Upper lobe of left lung (tissue), 6 donors: ENCODE data around the gene PROM2. TPM values are rescaled to one million over a fixed set of nuclear protein-coding genes. Genes with fewer than 3 reads are reported as not detected.
A peak's percentile ranks its signal among the peaks of the same experiment; 100 is the strongest.

Experiments used
- ATAC-seq, 2 donors: fragments of 200-7000 bp; cut with Tn5 transposase; one replicate each; pipeline ENCODE4 v1.9.1; 2022; ENCODE audit warnings: mild to moderate bottlenecking in 2 of 2, moderate library complexity in 2 of 2; ENCODE audit not compliant: low FRiP score in 2 of 2
- DNase-seq, 2 donors: peaks; one replicate each; pipeline ENCODE4 v3.0.0-alpha.2; 2019 to 2020
- H3K27ac ChIP-seq, 4 donors: fragments of 200-600 bp; sonication (generic); one replicate each; pipeline ENCODE4 v1.5.1; 2016 to 2019
- H3K27me3 ChIP-seq, 4 donors: fragments of 200-600 bp; sonication (generic); one replicate each; pipeline ENCODE4 v1.5.1; 2017 to 2019
- H3K36me3 ChIP-seq, 4 donors: fragments of 200-600 bp; sonication (generic); one replicate each; pipeline ENCODE4 v1.5.1; 2016 to 2019
- H3K4me1 ChIP-seq, 4 donors: fragments of 200-600 bp; sonication (generic); one replicate each; pipeline ENCODE4 v1.5.1; 2018 to 2019
- H3K4me3 ChIP-seq, 4 donors: fragments of 200-600 bp; sonication (generic); one replicate each; pipeline ENCODE4 v1.5.1; 2017 to 2019; ENCODE audit warnings: mild to moderate bottlenecking in 2 of 4, moderate library complexity in 1 of 4
- H3K9me3 ChIP-seq, 4 donors: fragments of 200-600 bp; sonication (generic); one replicate each; pipeline ENCODE4 v1.5.1; 2018 to 2019
- EP300 ChIP-seq, 4 donors: sonication (generic); formaldehyde crosslinking; IDR thresholded peaks; one replicate each; pipeline ENCODE4 v1.5.1; 2017; ENCODE audit warnings: antibody characterized with exemption in 4 of 4, control low read depth in 2 of 4
- POLR2A ChIP-seq, 4 donors: fragments of 450-650 bp; IDR thresholded peaks; one replicate each; pipeline ENCODE4 v1.5.1; 2016 to 2017; ENCODE audit warnings: antibody characterized with exemption in 4 of 4, mild to moderate bottlenecking in 2 of 4
- POLR2AphosphoS5 ChIP-seq, 2 donors: sonication (generic); formaldehyde crosslinking; IDR thresholded peaks; one replicate each; pipeline ENCODE4 v1.5.1; 2017; ENCODE audit warnings: antibody characterized with exemption in 2 of 2
- WGBS, 2 donors: methylation state at CpG; one replicate each; pipeline ENCODE4 v1.1.5; 2017 to 2018; 5-methylcytosine and 5-hydroxymethylcytosine counted together
- total RNA-seq, 6 donors: library from RNA; depleted of rRNA in 4 of 6; stranded (reverse); fragments of >200 nt in 4 of 6; gene quantifications; one replicate each; pipeline versions ENCODE4 v1.1.0 to v1.2.1, GENCODE V29; 2016 to 2021
- TF ChIP-seq, protein P1 (sequence below), 6 experiments: fragments of 450-650 bp in 4 of 6; fragments of 200-600 bp in 2 of 6; sonication (generic) in 2 of 6; IDR thresholded peaks; one replicate each; pipeline ENCODE4 v1.5.1; 2016 to 2019; ENCODE audit warnings: antibody characterized with exemption in 6 of 6
- donor health status: DM: no; HTN: no; CAD: no; lungs with moderate emphysema.
- donor health status: DM: no; HTN: yes; CAD: no; lungs with severe emphysema.

PROM2 gene
- total RNA-seq, 6 donors from 2014 or later, result 3.3 to 26.2 (median 5.0) TPM

DNA sequence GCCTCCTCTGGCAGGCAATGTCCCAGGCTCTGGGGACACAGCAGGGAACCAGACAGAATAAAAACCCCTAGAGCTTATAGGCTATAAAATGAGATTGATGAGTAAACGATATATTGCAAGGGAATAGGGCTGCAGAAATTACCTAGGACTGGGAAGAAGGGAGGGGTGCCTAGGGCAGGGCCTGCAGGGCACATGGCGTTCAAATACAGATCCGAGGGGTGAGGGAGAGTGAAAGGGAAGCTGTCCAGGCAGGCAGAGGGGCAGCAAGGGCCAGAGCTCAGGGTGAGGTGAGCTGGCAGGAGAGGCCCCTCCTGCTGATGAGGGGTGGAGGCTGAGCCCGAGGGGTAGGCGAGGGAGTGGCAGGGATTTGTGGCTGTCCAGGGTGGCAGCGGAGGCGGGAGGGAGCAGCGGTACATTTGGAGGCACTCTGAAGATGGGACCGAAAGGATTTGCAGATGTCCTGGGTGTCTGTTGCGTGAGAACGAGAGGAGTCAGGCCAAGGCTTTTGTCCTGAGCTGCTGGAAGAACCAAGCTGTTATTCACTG lies 56.6 kb downstream of the PROM2 start:
- no peak overlapping the region for H3K4me3 ChIP-seq
- no peak overlapping the region for H3K27ac ChIP-seq
- peak in 1 of 2 donors; percentile 32 for DNase-seq
- no peaks in the 10 kb centered on the region for H3K27me3 ChIP-seq
- H3K36me3 ChIP-seq, result no peaks in the 10 kb centered on the region
- no peaks in the 10 kb centered on the region for H3K9me3 ChIP-seq
- no peak for ATAC-seq
- H3K4me1 ChIP-seq, result no peaks in the 10 kb centered on the region
- no peak for TF ChIP-seq POLR2AphosphoS5 (IDR thresholded peaks at IDR 0.05)
- no peak for TF ChIP-seq EP300 (IDR thresholded peaks at IDR 0.05)
- TF ChIP-seq POLR2A (IDR thresholded peaks at IDR 0.05), result no peak
- TF ChIP-seq, protein P1, sequence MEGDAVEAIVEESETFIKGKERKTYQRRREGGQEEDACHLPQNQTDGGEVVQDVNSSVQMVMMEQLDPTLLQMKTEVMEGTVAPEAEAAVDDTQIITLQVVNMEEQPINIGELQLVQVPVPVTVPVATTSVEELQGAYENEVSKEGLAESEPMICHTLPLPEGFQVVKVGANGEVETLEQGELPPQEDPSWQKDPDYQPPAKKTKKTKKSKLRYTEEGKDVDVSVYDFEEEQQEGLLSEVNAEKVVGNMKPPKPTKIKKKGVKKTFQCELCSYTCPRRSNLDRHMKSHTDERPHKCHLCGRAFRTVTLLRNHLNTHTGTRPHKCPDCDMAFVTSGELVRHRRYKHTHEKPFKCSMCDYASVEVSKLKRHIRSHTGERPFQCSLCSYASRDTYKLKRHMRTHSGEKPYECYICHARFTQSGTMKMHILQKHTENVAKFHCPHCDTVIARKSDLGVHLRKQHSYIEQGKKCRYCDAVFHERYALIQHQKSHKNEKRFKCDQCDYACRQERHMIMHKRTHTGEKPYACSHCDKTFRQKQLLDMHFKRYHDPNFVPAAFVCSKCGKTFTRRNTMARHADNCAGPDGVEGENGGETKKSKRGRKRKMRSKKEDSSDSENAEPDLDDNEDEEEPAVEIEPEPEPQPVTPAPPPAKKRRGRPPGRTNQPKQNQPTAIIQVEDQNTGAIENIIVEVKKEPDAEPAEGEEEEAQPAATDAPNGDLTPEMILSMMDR (IDR thresholded peaks at IDR 0.05), result no peak
- WGBS, 2 donors, result 80 to 82% methylated on average over 11 of the region's 11 CpGs

DNA sequence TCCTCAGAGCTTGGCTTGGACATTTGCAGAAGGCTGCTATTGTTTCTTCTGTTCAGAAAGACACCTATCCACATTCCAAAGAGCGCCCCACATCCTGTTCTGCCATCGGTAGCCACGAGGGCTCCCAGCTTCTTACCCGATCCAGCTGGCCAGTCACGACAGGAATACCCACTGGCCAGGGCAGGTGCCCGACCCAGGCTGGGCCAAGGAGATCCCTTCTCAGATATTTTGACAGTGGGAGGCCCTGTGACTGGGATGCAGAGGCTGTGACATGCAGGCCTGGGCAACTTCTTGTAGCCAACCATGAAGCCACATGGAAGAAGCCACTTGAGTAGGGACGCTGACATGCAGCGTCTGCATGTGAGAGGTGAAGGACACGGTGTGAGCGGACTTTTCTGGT lies 57.4 kb downstream of the PROM2 start:
- H3K4me1 ChIP-seq, result no peaks in the 10 kb centered on the region
- no peaks in the 10 kb centered on the region for H3K27me3 ChIP-seq
- no peaks in the 10 kb centered on the region for H3K9me3 ChIP-seq
- H3K27ac ChIP-seq, result no peak overlapping the region
- H3K36me3 ChIP-seq, result no peaks in the 10 kb centered on the region
- WGBS, 2 donors, result 85 to 87% methylated on average over 9 to 10 of the region's 10 CpGs
- no peak for DNase-seq
- H3K4me3 ChIP-seq, result no peak overlapping the region
- no peak for TF ChIP-seq POLR2AphosphoS5 (IDR thresholded peaks at IDR 0.05)
- no peak for TF ChIP-seq POLR2A (IDR thresholded peaks at IDR 0.05)
- TF ChIP-seq, protein P1 (IDR thresholded peaks at IDR 0.05), result no peak
- no peak for TF ChIP-seq EP300 (IDR thresholded peaks at IDR 0.05)
- no peak for ATAC-seq

DNA sequence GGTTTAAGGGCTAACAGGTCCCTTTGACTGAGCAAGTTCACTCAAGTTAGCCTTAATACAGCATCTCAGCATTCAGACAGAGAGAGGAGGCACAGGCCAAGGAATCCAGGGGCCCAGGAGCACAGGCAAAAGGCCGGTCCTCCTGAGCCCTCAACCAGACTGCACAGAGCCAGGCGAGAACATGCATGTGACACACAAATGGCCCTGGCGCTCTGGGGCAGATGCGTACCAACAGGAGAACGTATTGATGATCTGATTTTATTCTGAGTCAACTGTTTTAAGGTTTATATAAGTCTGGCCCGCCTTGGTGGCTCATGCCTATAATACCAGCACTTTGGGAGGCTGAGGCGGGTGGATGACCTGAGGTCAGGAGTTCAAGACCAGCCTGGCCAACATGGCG lies 57.8 kb downstream of the PROM2 start:
- no peak for TF ChIP-seq EP300 (IDR thresholded peaks at IDR 0.05)
- no peak for TF ChIP-seq POLR2AphosphoS5 (IDR thresholded peaks at IDR 0.05)
- no peak for TF ChIP-seq POLR2A (IDR thresholded peaks at IDR 0.05)
- TF ChIP-seq, protein P1 (IDR thresholded peaks at IDR 0.05), result no peak
- Histone ChIP-seq H3K36me3 (no peaks in the 10 kb centered on the region), H3K27ac (no peak overlapping the region), H3K4me1 (no peaks in the 10 kb centered on the region), H3K9me3 (no peaks in the 10 kb centered on the region), H3K27me3 (no peaks in the 10 kb centered on the region), H3K4me3 (no peak overlapping the region)
- WGBS, 2 donors, result 94 to 95% methylated on average over 8 of the region's 8 CpGs
- no peak for DNase-seq
- ATAC-seq, result no peak

DNA sequence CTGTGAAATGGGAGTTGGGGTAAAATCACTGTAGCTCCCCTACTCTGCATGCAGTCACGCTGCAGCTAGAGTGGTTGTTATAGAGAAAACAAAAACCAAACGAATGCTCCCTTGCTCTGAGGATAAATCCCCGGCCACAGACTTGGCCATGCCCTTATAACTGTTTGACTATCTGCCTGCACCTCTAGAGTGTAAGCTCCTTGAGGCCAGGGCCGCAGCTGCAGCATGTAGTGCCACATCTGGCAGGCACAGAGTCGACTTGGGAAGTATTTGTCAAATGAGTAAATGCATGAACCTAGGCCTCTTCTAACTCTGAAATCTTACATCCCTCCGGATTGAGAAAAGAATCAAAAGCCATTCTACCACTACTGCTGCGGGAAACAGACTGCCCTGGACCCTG lies 58.8 kb downstream of the PROM2 start:
- WGBS, 2 donors, result 83 to 85% methylated on average over 7 of the region's 7 CpGs

More for the DNA sequence above, 58.8 kb downstream of the PROM2 start:
- no peak for DNase-seq
- no peaks in the 10 kb centered on the region for H3K4me1 ChIP-seq
- no peak overlapping the region for H3K27ac ChIP-seq
- TF ChIP-seq POLR2AphosphoS5 (IDR thresholded peaks at IDR 0.05), result no peak
- no peak for TF ChIP-seq EP300 (IDR thresholded peaks at IDR 0.05)
- TF ChIP-seq POLR2A (IDR thresholded peaks at IDR 0.05), result no peak
- TF ChIP-seq, protein P1 (IDR thresholded peaks at IDR 0.05), result no peak
- no peak for ATAC-seq
- H3K36me3 ChIP-seq, result no peaks in the 10 kb centered on the region
- H3K9me3 ChIP-seq, result no peaks in the 10 kb centered on the region
- H3K4me3 ChIP-seq, result no peak overlapping the region
- no peaks in the 10 kb centered on the region for H3K27me3 ChIP-seq
